Ectodermal cell (in vitro differentiated cells): ENCODE measurements around the gene STK32C.
"Not testable (repeated sequence)": the region's sequence is repeated elsewhere in the genome, so short reads cannot be mapped to it uniquely, and the experiment has no call there.

Source experiments
- H3K27ac ChIP-seq: 2 replicates; pipeline ENCODE4 v1.7.0; 2013; ENCODE audit warnings: mild to moderate bottlenecking, low read depth, low read length; ENCODE audit not compliant: insufficient read depth, poor library complexity, severe bottlenecking
- H3K27me3 ChIP-seq: 2 replicates; pipeline ENCODE4 v1.7.0; 2013; ENCODE audit warnings: mild to moderate bottlenecking, low read length; ENCODE audit not compliant: insufficient read depth, control insufficient read depth, poor library complexity, severe bottlenecking
- H3K36me3 ChIP-seq: one replicate; pipeline ENCODE4 v1.7.0; 2013; ENCODE audit warnings: low read length; ENCODE audit not compliant: control insufficient read depth, insufficient read depth
- H3K4me1 ChIP-seq: one replicate; pipeline ENCODE4 v1.7.0; 2013; ENCODE audit warnings: low read length; ENCODE audit not compliant: control insufficient read depth, insufficient read depth
- H3K4me3 ChIP-seq: 2 replicates; pipeline ENCODE4 v1.7.0; 2013; ENCODE audit warnings: low read depth, low read length, control low read depth; ENCODE audit not compliant: insufficient read depth
- H3K9me3 ChIP-seq: 2 replicates; pipeline ENCODE4 v1.7.0; 2013; ENCODE audit warnings: mild to moderate bottlenecking, low read length, moderate library complexity; ENCODE audit not compliant: control insufficient read depth
- WGBS, 2 experiments: methylation state at CpG; one replicate each; pipeline ENCODE4 v1.1.7; 2013; ENCODE audit warnings: missing lambda C conversion rate in 2 of 2; 5-methylcytosine and 5-hydroxymethylcytosine counted together

Gene STK32C

GRCh38 chr10:132319853-132320653, 12.3 kb upstream of the STK32C start:
- Histone ChIP-seq H3K9me3 (no peaks in the 10 kb centered on the region), H3K27me3 (no peaks in the 10 kb centered on the region), H3K36me3 (no peaks in the 10 kb centered on the region), H3K27ac (no peak overlapping the region), H3K4me3 (no peak overlapping the region), H3K4me1 (no peaks in the 10 kb centered on the region)
- WGBS, 2 experiments, result 80 to 85% methylated on average over 15 of the region's 15 CpGs

DNA sequence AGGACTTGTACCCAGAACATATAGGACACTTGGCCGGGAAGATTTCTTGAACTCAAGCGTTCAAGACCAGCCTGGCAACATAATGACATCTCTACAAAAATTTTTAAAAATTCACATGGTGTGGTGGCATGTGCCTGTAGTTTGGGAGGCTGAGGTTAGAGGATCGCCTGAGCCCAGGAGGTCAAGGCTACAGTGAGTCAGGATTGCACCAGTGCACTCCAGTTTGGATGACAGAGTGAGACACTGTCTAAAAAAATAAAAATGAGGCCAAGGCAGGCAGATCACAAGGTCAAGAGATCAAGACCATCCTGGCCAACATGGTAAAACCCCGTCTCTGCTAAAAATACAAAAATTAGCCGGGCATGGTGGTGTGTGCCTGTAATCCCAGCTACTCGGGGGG, 9.7 kb upstream of the STK32C start:
- H3K4me3 ChIP-seq, H3K36me3 ChIP-seq, H3K9me3 ChIP-seq, H3K27ac ChIP-seq, H3K27me3 ChIP-seq, H3K4me1 ChIP-seq: not testable (repeated sequence)
- whole genome bisulfite sequencing, 2 experiments, result 81 to 87% methylated on average over 6 of the region's 6 CpGs

GRCh38 chr10:132316133-132316532, 8.4 kb upstream of the STK32C start:
- Histone ChIP-seq H3K36me3 (no peaks in the 10 kb centered on the region), H3K27ac (no peak overlapping the region), H3K9me3 (no peaks in the 10 kb centered on the region), H3K4me3 (no peak overlapping the region), H3K4me1 (no peaks in the 10 kb centered on the region), H3K27me3 (peaks cover 1% of the 10 kb centered on the region)
- WGBS, 2 experiments, result 91% methylated on average over 5 of the region's 5 CpGs

GRCh38 chr10:132314881-132315280, 7.1 kb upstream of the STK32C start:
- WGBS, 2 experiments, result 87 to 89% methylated on average over 8 of the region's 8 CpGs
- not testable (repeated sequence) for H3K9me3 ChIP-seq, H3K27ac ChIP-seq, H3K4me1 ChIP-seq, H3K4me3 ChIP-seq, H3K36me3 ChIP-seq
- peaks cover 14% of the 10 kb centered on the region for H3K27me3 ChIP-seq

DNA sequence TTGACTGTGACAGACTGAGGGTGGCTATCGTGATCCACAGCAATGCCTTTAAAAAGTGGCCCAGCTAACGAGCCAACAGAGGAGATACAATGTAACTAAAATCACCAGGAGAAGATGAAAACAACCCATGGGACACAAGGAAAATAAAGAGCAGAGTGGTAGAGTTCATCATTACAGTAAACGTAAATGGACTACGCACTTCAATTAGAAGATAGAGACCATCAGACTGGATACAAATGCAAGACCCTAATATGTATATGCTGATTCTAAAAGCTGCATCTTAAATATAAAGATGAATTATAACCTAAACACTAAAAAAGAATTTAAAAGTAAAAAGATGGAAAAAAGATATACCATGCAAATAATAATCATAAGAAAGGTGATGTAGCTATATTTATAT, 6.6 kb upstream of the STK32C start:
- H3K27ac ChIP-seq, result no peak overlapping the region
- H3K4me3 ChIP-seq, result no peak overlapping the region
- peaks cover 19% of the 10 kb centered on the region for H3K27me3 ChIP-seq
- H3K36me3 ChIP-seq, result no peaks in the 10 kb centered on the region
- WGBS, 2 experiments, result 97% methylated on average over 4 of the region's 4 CpGs
- no peaks in the 10 kb centered on the region for H3K4me1 ChIP-seq
- H3K9me3 ChIP-seq, result no peaks in the 10 kb centered on the region

GRCh38 chr10:132313865-132314264, 6.1 kb upstream of the STK32C start:
- H3K4me1 ChIP-seq, result peaks cover 4% of the 10 kb centered on the region
- no peak overlapping the region for H3K27ac ChIP-seq
- H3K9me3 ChIP-seq, result no peaks in the 10 kb centered on the region
- H3K27me3 ChIP-seq, result peaks cover 24% of the 10 kb centered on the region
- 93 to 96% methylated on average over 6 of the region's 6 CpGs for WGBS, 2 experiments
- H3K4me3 ChIP-seq, result no peak overlapping the region
- no peaks in the 10 kb centered on the region for H3K36me3 ChIP-seq

GRCh38 chr10:132313305-132313704, 5.6 kb upstream of the STK32C start:
- peaks cover 4% of the 10 kb centered on the region for H3K4me1 ChIP-seq
- no peaks in the 10 kb centered on the region for H3K9me3 ChIP-seq
- no peak overlapping the region for H3K27ac ChIP-seq
- peaks cover 30% of the 10 kb centered on the region for H3K27me3 ChIP-seq
- 91 to 94% methylated on average over 12 of the region's 12 CpGs for WGBS, 2 experiments
- no peaks in the 10 kb centered on the region for H3K36me3 ChIP-seq
- no peak overlapping the region for H3K4me3 ChIP-seq

GRCh38 chr10:132311338-132311939, 3.7 kb upstream of the STK32C start:
- H3K27ac ChIP-seq, result no peak overlapping the region
- no peaks in the 10 kb centered on the region for H3K36me3 ChIP-seq
- no peak overlapping the region for H3K4me3 ChIP-seq
- H3K9me3 ChIP-seq, result no peaks in the 10 kb centered on the region
- H3K4me1 ChIP-seq, result peaks cover 4% of the 10 kb centered on the region
- WGBS, 2 experiments, result 61 to 64% methylated on average over 18 of the region's 18 CpGs
- peaks cover 42% of the 10 kb centered on the region for H3K27me3 ChIP-seq

DNA sequence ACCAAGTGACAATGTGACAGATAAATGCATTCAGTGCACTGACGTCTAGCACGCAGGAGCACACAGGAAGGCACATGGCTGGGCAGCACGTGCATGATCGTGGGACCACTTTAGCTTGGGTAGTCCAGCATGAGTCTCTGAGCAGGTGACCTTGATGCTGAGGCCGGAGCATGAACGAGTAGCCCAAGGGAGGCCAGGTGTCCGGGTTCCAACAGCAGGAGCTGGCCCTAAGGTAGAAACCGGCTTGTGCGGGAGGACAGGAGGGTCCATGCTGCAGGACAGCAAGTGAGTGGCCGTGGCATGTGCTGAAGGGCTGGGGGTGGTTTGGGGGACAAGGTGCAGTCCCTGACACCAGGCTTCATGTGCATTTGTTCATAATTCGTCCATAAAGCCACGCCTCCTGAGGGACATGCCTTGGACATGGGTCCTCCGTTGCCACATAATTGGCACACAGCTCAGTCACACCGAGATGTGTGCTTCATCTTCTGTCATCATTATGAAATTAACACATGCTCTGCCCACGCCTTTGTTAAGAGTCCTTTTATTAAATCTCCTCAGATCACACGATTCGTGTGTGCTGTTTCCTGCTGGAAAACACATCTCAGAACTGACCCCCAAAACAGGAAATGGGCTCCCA, 3.1 kb upstream of the STK32C start:
- Histone ChIP-seq H3K9me3 (no peaks in the 10 kb centered on the region), H3K27ac (no peak overlapping the region), H3K27me3 (peaks cover 49% of the 10 kb centered on the region), H3K36me3 (no peaks in the 10 kb centered on the region), H3K4me1 (peaks cover 4% of the 10 kb centered on the region), H3K4me3 (no peak overlapping the region)
- 93 to 94% methylated on average over 17 of the region's 17 CpGs for WGBS, 2 experiments

- Histone ChIP-seq H3K27ac (no peak overlapping the region), H3K9me3 (no peaks in the 10 kb centered on the region), H3K27me3 (peaks cover 56% of the 10 kb centered on the region), H3K4me3 (no peak overlapping the region), H3K4me1 (peaks cover 4% of the 10 kb centered on the region), H3K36me3 (no peaks in the 10 kb centered on the region)
- WGBS, 2 experiments, result 93% methylated on average over 7 of the region's 7 CpGs
Observed at GRCh38 chr10:132309879-132310591, 2.3 kb upstream of the STK32C start.
